ENCODE results near the gene GSN. TPM values are rescaled to one million over a fixed set of nuclear protein-coding genes. Genes with fewer than 3 reads are reported as not detected.

The GSN gene
- total RNA-seq, 2 experiments from 2014 or later = 2.9 to 3.4 TPM

DNA sequence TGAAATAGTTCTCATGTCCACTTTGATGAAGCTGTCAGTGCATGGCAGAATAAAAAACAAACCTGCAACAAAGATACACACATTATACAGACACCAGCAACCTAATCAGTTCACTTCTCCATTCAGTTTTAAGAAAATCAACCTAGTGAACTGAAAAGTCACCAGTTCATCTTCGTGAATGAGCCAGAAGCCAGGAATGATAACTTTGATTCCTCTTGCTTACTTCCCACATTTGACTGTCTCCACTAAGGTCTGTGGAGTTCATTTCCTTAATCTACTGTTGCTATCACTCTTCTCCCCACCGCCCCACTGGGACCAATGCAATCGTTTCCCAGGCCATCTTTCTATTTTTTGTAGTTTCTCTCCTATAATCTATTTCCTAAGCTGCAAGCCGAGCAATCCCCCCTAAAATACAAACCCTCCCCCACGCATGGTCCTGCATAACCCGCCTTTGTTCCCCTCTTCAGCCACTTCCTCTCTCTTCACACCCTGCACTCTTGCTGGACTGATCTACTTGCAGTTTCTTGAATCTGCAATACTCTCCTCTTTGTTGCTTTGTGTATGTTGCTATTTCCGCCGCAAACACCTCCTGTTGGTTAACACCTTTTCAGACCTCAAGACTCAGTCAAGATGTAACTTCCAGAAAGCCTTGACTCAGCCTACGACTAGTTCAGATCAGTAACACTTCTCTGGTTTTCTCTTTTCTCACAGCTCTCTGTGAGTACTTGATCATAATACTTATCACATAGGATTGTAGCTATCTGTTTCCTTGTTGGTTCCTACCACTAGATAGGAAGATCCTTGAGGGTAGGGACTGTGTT lies 85.5 kb downstream of the GSN start:
- ChIA-PET POLR2A (no interaction called here), CTCF (interaction anchor here (0.9 to 1.9 kb wide), 8 partner anchors 8 to 33 kb away, joined by 3 to 8 read pairs (median 6); no protein-coding TSS in a partner anchor)
- Mint-ChIP-seq H3K27ac (peak overlapping the region; percentile 80), H3K9me3 (no peaks in the 10 kb centered on the region), H3K4me1 (peaks cover 51% of the 10 kb centered on the region), H3K27me3 (no peaks in the 10 kb centered on the region), H3K36me3 (ENCODE audit: low read depth) (peaks cover 27% of the 10 kb centered on the region), H3K4me3 (peak overlapping the region; percentile 11)
- DNase-seq = peak; percentile 68

DNA sequence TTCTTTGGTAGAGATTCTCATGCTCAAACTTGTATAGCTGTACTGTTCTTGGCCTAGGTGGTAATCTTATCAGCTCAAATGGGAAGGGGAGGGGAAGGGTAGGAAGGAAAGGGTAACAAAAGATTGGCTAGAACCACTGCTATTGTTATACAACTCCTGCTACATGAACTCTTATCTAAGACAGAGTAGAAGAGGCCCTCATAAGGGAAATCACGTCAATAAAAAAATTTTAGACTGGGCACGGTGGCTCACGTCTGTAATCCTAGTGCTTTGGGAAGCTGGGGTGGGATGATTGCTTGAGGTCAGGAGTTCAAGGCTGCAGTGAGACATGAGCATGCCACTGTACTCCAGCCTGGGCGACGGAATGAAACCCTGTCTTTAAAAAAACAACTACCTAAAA lies 86.2 kb downstream of the GSN start:
- H3K36me3 Mint-ChIP-seq (ENCODE audit: low read depth) = peaks cover 25% of the 10 kb centered on the region
- POLR2A ChIA-PET = no interaction called here

DNA sequence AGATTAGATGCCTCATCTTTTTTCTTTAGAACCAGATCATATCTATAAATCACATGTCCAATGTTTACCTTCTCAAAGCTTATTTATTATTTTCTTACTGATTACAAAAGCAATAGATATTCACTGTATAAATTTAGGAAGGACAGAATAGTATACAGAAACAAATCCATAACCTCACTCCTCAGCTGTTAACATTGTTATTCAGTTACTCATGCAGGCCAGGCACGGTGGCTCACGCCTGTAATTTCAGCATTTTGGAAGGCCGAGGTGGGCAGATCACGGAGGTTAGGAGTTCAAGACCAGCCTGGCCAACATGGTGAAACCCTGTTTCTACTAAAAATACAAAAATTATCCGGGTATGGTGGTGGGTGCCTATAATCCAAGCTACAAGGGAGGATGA lies 86.8 kb downstream of the GSN start:
- no peaks in the 10 kb centered on the region for H3K9me3 Mint-ChIP-seq
- ChIA-PET CTCF (interaction anchor here (1.0 to 2.0 kb wide), 3 partner anchors 9 to 35 kb away, joined by 4 to 6 read pairs (median 6); no protein-coding TSS in a partner anchor), POLR2A (no interaction called here)
- peaks cover 63% of the 10 kb centered on the region for H3K4me1 Mint-ChIP-seq
- peaks cover 26% of the 10 kb centered on the region for H3K36me3 Mint-ChIP-seq (ENCODE audit: low read depth)
- H3K27ac Mint-ChIP-seq = peak overlapping the region; percentile 27
- DNase-seq = no peak
- H3K4me3 Mint-ChIP-seq = no peak overlapping the region
- no peaks in the 10 kb centered on the region for H3K27me3 Mint-ChIP-seq

More for the DNA sequence above, 86.2 kb downstream of the GSN start:
- Mint-ChIP-seq H3K27me3 (no peaks in the 10 kb centered on the region), H3K27ac (peak overlapping the region; percentile 80), H3K4me1 (peaks cover 57% of the 10 kb centered on the region), H3K4me3 (no peak overlapping the region), H3K9me3 (no peaks in the 10 kb centered on the region)
- no peak for DNase-seq
- CTCF ChIA-PET = interaction anchor here (0.9 to 1.9 kb wide), 6 partner anchors 8 to 34 kb away, joined by 3 to 8 read pairs (median 6); no protein-coding TSS in a partner anchor

DNA sequence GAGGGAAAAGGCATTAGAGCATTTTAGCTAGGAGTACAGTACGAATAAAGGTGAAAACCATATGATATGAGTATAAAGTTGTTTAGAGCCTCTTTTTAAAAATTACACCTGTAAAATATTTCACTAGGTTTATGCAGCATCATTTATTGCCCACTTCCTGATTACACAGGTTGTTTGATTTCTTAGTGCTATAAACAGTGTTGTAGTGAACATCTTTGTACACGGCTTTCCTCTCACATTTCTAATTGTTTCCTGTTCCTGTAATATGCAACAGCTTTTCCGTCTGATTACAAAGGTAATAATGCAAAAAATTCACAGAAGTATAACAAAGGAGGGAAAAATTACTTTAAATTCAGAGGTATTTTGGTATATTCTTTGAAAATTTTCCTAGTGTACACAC lies 89.0 kb downstream of the GSN start:
- Mint-ChIP-seq H3K36me3 (ENCODE audit: low read depth) (peaks cover 25% of the 10 kb centered on the region), H3K4me1 (peaks cover 61% of the 10 kb centered on the region), H3K9me3 (no peaks in the 10 kb centered on the region), H3K27ac (peak overlapping the region; percentile 17), H3K27me3 (no peaks in the 10 kb centered on the region), H3K4me3 (no peak overlapping the region)
- ChIA-PET POLR2A (no interaction called here), CTCF (no interaction called here)
- DNase-seq = no peak

DNA sequence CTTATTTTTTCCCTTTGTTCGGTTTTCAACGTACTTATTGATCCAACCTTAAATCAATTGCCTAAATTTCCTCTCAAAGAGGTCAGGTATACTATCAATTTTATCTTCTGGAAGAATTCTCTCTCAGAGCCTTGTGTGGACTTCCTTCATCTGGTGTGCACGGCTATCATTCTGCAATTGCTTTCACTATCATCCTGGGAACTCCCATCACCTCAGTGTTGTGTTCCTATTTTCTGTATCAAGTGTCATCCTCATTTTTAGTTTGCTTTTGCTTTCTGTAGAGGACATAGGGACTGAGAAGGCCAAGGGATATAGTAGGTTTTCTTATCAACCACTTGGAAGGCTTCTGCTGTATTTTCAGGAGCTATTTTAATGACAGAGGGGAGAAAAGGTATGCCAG lies 90.8 kb downstream of the GSN start:
- H3K27me3 Mint-ChIP-seq = no peaks in the 10 kb centered on the region
- peaks cover 19% of the 10 kb centered on the region for H3K36me3 Mint-ChIP-seq (ENCODE audit: low read depth)
- no peak for DNase-seq
- H3K4me3 Mint-ChIP-seq = peak overlapping the region; percentile 24
- ChIA-PET CTCF (interaction anchor here (0.9 to 1.3 kb wide), 3 partner anchors 9 to 39 kb away, joined by 3 read pairs; no protein-coding TSS in a partner anchor), POLR2A (no interaction called here)
- no peaks in the 10 kb centered on the region for H3K9me3 Mint-ChIP-seq
- peak overlapping the region; percentile 73 for H3K27ac Mint-ChIP-seq
- peaks cover 51% of the 10 kb centered on the region for H3K4me1 Mint-ChIP-seq

DNA sequence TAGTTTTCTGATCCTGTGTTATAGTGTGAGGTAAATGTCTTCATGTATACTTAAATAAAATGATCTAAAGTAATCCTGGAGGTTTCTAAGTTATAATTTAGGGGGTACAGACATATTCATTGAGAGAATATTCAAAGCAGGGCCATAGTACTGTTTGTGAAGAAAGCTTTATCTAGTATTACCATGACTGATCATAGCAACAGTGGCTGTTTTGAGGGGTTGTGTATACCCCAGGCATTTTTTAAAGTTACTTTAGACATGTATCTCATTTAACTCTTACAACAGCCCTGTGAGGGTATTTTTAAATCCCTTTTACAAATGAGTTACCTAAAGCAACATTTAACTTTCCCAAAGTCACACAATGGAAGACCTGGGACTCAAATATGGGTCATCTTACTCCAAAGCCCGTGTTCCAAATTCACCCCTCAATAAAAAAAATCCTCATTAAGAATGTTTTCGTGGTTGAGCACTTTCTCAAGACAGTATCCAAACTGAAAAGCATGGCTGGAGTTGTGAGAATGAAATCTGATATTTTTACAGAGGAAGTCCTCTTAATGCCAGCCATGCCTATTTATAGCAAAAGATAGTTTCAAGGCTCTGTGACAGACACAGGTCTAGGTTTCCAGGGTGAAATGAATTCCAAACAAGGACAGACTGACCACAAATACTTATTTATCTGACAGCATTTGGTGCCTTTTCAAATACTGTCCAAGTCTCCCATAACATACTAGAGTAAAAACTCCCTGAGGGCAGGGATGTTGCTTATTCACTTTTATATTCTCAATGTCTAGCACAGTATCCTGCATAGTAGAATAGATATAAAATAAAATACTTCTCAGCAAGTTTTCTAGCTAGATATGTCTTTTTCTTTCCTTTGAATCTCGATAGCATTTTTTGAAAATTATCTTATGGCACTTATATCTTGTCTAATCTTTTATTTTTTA lies 91.7 kb downstream of the GSN start:
- Mint-ChIP-seq H3K27ac (no peak overlapping the region), H3K27me3 (no peaks in the 10 kb centered on the region), H3K4me3 (no peak overlapping the region), H3K9me3 (no peaks in the 10 kb centered on the region), H3K36me3 (ENCODE audit: low read depth) (peaks cover 16% of the 10 kb centered on the region), H3K4me1 (peaks cover 47% of the 10 kb centered on the region)
- CTCF ChIA-PET = interaction anchor here (1.3 kb wide), 1 partner anchor 40 kb away, joined by 3 read pairs; no protein-coding TSS in a partner anchor
- no peak for DNase-seq
- POLR2A ChIA-PET = no interaction called here

DNA sequence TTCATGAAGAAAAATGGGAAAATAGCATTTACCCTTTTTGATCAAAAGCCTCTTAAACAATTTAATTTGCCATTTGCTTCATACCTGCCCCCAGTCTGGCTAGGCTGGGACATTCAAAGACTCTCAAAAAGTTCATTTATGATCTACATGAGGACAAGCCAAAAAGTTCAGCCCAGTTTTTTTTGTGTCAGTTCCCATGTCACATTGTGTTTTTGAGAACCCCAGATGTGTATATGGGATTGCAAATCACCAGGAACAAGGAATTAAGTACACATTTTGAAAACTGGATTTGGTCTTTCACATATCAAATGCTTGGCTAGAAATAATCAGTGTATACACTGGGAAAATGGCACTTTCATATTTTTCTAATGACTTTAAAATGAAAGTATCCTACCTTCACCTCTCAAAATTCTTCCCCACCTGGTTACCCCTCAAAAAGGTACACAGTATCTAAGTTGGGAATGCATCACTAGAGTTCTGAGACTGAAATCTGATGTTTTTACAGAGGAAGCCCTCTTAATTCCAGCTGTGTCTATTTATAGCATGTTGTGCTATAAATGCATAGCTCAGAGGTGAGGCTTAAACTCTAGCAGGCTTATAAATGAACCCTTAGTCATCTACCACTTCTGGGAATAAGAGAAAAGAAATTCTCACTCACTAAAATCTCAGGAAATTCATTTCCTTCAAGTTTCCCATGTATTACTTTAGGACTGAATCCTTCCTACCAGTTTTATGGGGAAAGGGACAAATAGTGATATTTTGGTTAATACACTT lies 92.8 kb downstream of the GSN start:
- H3K36me3 Mint-ChIP-seq (ENCODE audit: low read depth) = peaks cover 21% of the 10 kb centered on the region
- H3K4me3 Mint-ChIP-seq = no peak overlapping the region
- DNase-seq = no peak
- no peaks in the 10 kb centered on the region for H3K9me3 Mint-ChIP-seq
- peaks cover 48% of the 10 kb centered on the region for H3K4me1 Mint-ChIP-seq
- H3K27ac Mint-ChIP-seq = no peak overlapping the region
- ChIA-PET CTCF (interaction anchor here (0.6 to 0.7 kb wide), 3 partner anchors 13 to 44 kb away, joined by 3 read pairs; no protein-coding TSS in a partner anchor), POLR2A (no interaction called here)
- no peaks in the 10 kb centered on the region for H3K27me3 Mint-ChIP-seq

DNA sequence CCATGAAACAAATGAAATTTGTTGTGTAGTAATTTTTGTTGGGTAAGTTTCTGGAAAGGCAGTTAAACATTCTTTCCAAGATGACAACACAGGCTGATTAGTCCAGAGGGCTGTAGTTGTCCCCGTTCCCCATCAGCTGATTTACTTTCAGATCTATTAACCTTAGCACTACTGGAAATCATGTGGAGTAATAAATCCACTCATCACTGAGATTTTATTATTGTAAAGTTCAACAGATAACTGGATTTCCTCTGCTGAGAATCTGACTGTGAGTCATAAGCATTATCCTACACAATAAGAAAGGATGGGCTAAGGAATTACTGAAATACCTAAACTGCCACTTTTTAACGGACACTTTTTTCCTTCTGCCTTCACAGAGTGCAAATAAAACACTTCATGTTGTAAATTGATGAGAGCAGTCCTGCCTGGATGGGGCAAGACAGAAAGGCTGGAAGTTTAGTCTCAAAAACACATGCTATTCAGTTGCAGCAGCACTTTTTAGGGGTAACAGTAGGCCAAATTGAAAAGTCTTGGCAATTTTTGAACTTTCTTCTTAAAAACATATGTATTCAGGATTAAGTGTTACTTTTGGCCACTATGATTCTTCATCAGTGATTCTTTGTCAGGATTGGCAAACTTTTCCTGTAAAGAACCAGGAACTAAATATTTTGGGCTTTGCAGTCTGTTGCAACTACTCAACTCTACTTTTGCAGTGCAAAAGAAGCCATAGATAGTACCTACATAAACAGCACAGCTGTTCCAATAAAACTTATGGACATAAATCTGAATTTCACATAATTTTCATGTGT lies 95.1 kb downstream of the GSN start:
- POLR2A ChIA-PET = no interaction called here
- DNase-seq = no peak
- no peaks in the 10 kb centered on the region for H3K9me3 Mint-ChIP-seq
- no peak overlapping the region for H3K27ac Mint-ChIP-seq
- peaks cover 44% of the 10 kb centered on the region for H3K4me1 Mint-ChIP-seq
- no peaks in the 10 kb centered on the region for H3K27me3 Mint-ChIP-seq
- no peak overlapping the region for H3K4me3 Mint-ChIP-seq
- CTCF ChIA-PET = interaction anchor here (1.1 to 1.6 kb wide), 4 partner anchors 8 to 43 kb away, joined by 4 to 6 read pairs (median 5); no protein-coding TSS in a partner anchor
- H3K36me3 Mint-ChIP-seq (ENCODE audit: low read depth) = peaks cover 15% of the 10 kb centered on the region

DNA sequence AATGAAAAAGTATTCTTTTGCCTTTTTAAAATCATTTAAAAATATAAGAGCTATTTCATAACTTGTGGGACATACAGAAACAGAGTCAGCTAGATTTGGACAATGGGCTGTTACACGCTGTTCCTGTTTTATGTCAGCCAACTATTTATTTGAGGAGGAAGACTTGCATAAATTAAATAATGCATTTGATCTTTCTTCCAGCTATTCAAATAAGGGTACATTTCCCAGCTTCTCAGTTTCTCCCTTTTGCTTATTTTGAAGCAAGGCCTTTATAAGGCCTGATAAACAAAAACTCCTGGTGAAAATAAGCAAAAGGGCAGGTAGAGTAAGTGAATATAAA lies 95.6 kb downstream of the GSN start:
- H3K27ac Mint-ChIP-seq = no peak overlapping the region
- H3K4me3 Mint-ChIP-seq = no peak overlapping the region

DNA sequence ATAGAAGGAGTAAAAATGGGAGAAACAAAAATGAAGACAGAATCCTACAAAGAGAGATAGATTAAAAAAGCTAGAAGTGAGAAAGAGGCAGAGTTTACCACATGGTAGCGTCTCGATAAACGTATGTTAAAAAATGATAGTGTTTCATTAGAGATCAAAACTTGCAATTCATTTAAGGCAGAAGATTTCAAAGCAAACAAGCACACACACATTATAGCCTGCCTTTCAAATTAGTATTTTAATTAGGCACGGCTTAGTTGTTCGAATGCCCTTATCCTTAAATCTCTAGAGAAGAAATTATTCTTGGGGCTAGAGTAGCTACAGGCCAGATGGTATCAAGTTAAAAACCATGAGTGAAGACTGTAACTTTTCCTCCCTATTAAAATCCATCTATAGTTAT lies 96.1 kb downstream of the GSN start:
- CTCF ChIA-PET = interaction anchor here (0.9 to 1.6 kb wide), 4 partner anchors 9 to 44 kb away, joined by 3 to 6 read pairs (median 4); no protein-coding TSS in a partner anchor
- H3K36me3 Mint-ChIP-seq (ENCODE audit: low read depth) = peaks cover 15% of the 10 kb centered on the region
- POLR2A ChIA-PET = no interaction called here
- H3K9me3 Mint-ChIP-seq = no peaks in the 10 kb centered on the region
- H3K27ac Mint-ChIP-seq = no peak overlapping the region
- no peak overlapping the region for H3K4me3 Mint-ChIP-seq
- no peaks in the 10 kb centered on the region for H3K27me3 Mint-ChIP-seq
- peaks cover 44% of the 10 kb centered on the region for H3K4me1 Mint-ChIP-seq
- DNase-seq = no peak

More for the DNA sequence above, 95.6 kb downstream of the GSN start:
- H3K4me1 Mint-ChIP-seq = peaks cover 44% of the 10 kb centered on the region
- no peaks in the 10 kb centered on the region for H3K27me3 Mint-ChIP-seq
- POLR2A ChIA-PET = no interaction called here
- CTCF ChIA-PET = interaction anchor here (0.9 to 1.6 kb wide), 4 partner anchors 8 to 43 kb away, joined by 3 to 6 read pairs (median 4); no protein-coding TSS in a partner anchor
- H3K36me3 Mint-ChIP-seq (ENCODE audit: low read depth) = peaks cover 15% of the 10 kb centered on the region
- DNase-seq = no peak
- no peaks in the 10 kb centered on the region for H3K9me3 Mint-ChIP-seq

DNA sequence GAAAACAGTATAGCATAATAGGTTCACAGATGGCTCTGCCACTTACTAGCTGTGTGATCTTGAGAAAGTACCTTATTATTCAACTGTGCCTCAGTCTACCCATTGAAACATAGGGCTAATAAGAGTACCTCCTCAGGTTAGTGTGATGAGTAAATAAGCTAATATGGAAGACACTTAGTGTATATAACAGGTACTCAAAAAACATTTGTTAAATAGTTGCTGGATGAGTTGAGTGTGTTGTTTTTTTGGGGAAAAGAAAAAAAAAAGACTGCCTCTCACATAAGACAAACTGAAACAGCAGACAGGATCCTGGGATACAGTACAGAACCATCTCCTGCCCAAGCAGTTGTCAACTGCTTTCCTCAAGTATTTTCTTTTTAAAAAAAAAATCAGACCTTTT lies 96.9 kb downstream of the GSN start:
- Mint-ChIP-seq H3K4me1 (peaks cover 42% of the 10 kb centered on the region), H3K27ac (no peak overlapping the region), H3K36me3 (ENCODE audit: low read depth) (peaks cover 14% of the 10 kb centered on the region), H3K9me3 (no peaks in the 10 kb centered on the region), H3K4me3 (no peak overlapping the region), H3K27me3 (no peaks in the 10 kb centered on the region)
- CTCF ChIA-PET = interaction anchor here (0.5 to 1.6 kb wide), 3 partner anchors 11 to 45 kb away, joined by 5 to 7 read pairs (median 6); no protein-coding TSS in a partner anchor
- no peak for DNase-seq
- POLR2A ChIA-PET = no interaction called here
